Sigmoid colon (tissue), 7 donors: ENCODE results near the gene HBG1. TPM values are rescaled to one million over a fixed set of nuclear protein-coding genes. Genes with fewer than 3 reads are reported as not detected.

Experiments
- DNase-seq: peaks from one replicate; pipeline ENCODE4 v3.0.0-alpha.2; 2019
- H3K27ac ChIP-seq, 4 donors: fragments of 200-600 bp; sonication (generic); one replicate each; pipeline ENCODE4 v1.5.1; 2016 to 2019; ENCODE audit warnings: mild to moderate bottlenecking in 1 of 4
- H3K27me3 ChIP-seq, 3 donors: fragments of 200-600 bp; sonication (generic); one replicate each; pipeline ENCODE4 v1.5.1; 2019; ENCODE audit warnings: mild to moderate bottlenecking in 1 of 3
- H3K36me3 ChIP-seq, 4 donors: fragments of 200-600 bp; sonication (generic); one replicate each; pipeline ENCODE4 v1.5.1; 2016 to 2019
- H3K4me1 ChIP-seq, 4 donors: fragments of 200-600 bp; sonication (generic); one replicate each; pipeline ENCODE4 v1.5.1; 2017 to 2019
- H3K4me3 ChIP-seq, 4 donors: fragments of 200-600 bp; sonication (generic); one replicate each; pipeline ENCODE4 v1.5.1; 2017 to 2019; ENCODE audit warnings: mild to moderate bottlenecking in 2 of 4, moderate library complexity in 1 of 4
- H3K9me3 ChIP-seq, 4 donors: fragments of 200-600 bp in 3 of 4; sonication (generic) in 3 of 4; one replicate each; pipeline versions ENCODE4 v1.5.1 to v1.6.1; 2013 to 2019
- CTCF ChIP-seq, 4 experiments: fragments of 450-650 bp in 3 of 4; fragments of 200-600 bp in 1 of 4; IDR thresholded peaks; one replicate each; pipeline ENCODE4 v1.5.1; 2016 to 2019; ENCODE audit warnings: antibody characterized with exemption in 4 of 4, mild to moderate bottlenecking in 3 of 4, moderate library complexity in 2 of 4
- EP300 ChIP-seq, 4 donors: sonication (generic); formaldehyde crosslinking; IDR thresholded peaks; one replicate each; pipeline ENCODE4 v1.6.1; 2017; ENCODE audit warnings: antibody characterized with exemption in 4 of 4
- POLR2A ChIP-seq, 2 donors: fragments of 450-650 bp; IDR thresholded peaks; one replicate each; pipeline ENCODE4 v1.6.1; 2016; ENCODE audit warnings: antibody characterized with exemption in 2 of 2, mild to moderate bottlenecking in 2 of 2, moderate library complexity in 2 of 2
- POLR2AphosphoS5 ChIP-seq, 4 donors: sonication (generic); formaldehyde crosslinking; IDR thresholded peaks; one replicate each; pipeline ENCODE4 v1.6.1; 2017; ENCODE audit warnings: antibody characterized with exemption in 4 of 4
- WGBS, 2 donors: extraction: QIAGEN DNeasy Blood & Tissue Kit; methylation state at CpG; one replicate each; pipeline ENCODE4 v1.1.7; 2013; 5-methylcytosine and 5-hydroxymethylcytosine counted together
- intact Hi-C: fragments of 100-400 bp; cut with DNase I; formaldehyde crosslinking; loops from one replicate; pipeline ENCODE4 v1.15.1; 2023
- polyA plus RNA-seq, 3 donors: library from polyadenylated mRNA; stranded (reverse); fragments of 200-250 nt; gene quantifications; one replicate each; pipeline ENCODE4 v1.2.3, GENCODE V29; 2013
- total RNA-seq, 4 donors: library from RNA; depleted of rRNA; stranded (reverse); fragments of >200 nt; gene quantifications; one replicate each; pipeline ENCODE4 v1.1.0, GENCODE V29; 2016
- donor health status: healthy with polysubstance abuse.
- donor health status: Bipolar disorder and iron deficiency.
- donor health status: healthy.

Gene HBG1
- total and polyA plus RNA-seq, 7 donors = not detected

- intact Hi-C loops = no loop called here
- WGBS, 2 donors = 62 to 79% methylated on average over 4 of the region's 4 CpGs
- Histone ChIP-seq H3K27me3 (no peaks in the 10 kb centered on the region), H3K36me3 (no peaks in the 10 kb centered on the region), H3K4me1 (no peaks in the 10 kb centered on the region), H3K4me3 (no peak overlapping the region), H3K9me3 (no peaks in the 10 kb centered on the region), H3K27ac (no peak overlapping the region)
- TF ChIP-seq CTCF (IDR thresholded peaks at IDR 0.05) (no peak), EP300 (IDR thresholded peaks at IDR 0.05) (no peak), POLR2A (IDR thresholded peaks at IDR 0.05) (no peak), POLR2AphosphoS5 (IDR thresholded peaks at IDR 0.05) (no peak)
- no peak for DNase-seq
Measured at GRCh38 chr11:5272395-5273017, 22.8 kb upstream of the HBG1 start.

DNA sequence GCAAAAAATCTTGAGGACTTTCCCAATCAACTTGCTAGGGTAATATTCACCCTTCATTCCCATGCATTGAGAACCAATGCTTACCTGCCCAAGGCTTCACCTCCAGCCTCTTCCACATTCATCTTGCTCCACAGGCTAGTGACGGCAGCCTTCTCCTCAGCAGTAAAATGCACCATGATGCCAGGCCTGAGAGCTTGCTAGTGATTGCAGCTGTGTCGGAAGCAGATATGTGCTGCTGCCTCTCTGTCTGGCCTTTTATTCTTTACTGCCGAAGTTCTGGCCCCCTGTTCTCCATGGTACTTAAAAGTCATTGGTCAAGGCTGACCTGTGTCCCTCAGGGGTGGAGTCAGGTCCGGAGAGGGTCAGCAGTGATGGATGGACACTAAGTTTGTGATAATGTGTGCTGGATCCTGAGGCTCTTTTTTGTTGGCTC, 20.1 kb upstream of the HBG1 start, which contains the start of gene HBE1:
TSS of gene HBE1 (minus strand) at position 231 of the 433 bp plus-strand sequence. CDS start at position 176, 55 bp downstream.
- Histone ChIP-seq H3K27me3 (no peaks in the 10 kb centered on the region), H3K4me3 (no peak within 1 kb of the TSS), H3K9me3 (no peaks in the 10 kb centered on the region), H3K4me1 (no peaks in the 10 kb centered on the region), H3K36me3 (no peaks in the 10 kb centered on the region), H3K27ac (no peak within 1 kb of the TSS)
- TF ChIP-seq POLR2A (IDR thresholded peaks at IDR 0.05) (no peak), CTCF (IDR thresholded peaks at IDR 0.05) (no peak), EP300 (IDR thresholded peaks at IDR 0.05) (no peak), POLR2AphosphoS5 (IDR thresholded peaks at IDR 0.05) (no peak)
- no peak for DNase-seq
- 68 to 82% methylated on average over 4 of the region's 4 CpGs for WGBS, 2 donors
- intact Hi-C loops = no loop called here

DNA sequence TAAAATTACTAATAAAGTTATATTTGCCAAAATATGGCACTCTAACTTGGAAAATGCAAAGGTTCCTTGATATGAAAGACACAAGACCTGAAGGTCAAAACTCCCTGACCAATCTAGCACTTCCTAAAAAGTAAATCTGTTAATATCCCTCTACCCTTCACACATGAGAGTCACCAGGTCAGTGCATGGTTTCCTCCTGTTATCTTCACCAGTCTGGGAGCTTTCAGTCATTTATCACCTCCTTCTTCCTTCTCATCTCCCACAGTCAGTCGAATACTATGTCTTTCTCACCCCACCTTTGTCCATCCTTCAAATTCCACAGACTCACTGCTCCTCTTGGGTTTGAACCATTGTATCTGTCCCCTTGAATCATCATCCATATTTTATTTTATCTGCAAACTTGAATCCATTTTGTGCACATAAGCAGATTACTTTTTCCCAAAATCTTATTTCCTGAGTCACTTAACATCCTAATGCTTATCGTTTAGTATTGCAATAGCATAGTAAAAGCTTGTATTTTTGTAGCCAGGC, 17.4 kb upstream of the HBG1 start:
- H3K4me3 ChIP-seq = no peak overlapping the region

GRCh38 chr11:5266609-5267008, 17.0 kb upstream of the HBG1 start:
- intact Hi-C loops = no loop called here
- no peak for TF ChIP-seq POLR2A (IDR thresholded peaks at IDR 0.05)
- TF ChIP-seq POLR2AphosphoS5 (IDR thresholded peaks at IDR 0.05) = no peak
- no peak for TF ChIP-seq EP300 (IDR thresholded peaks at IDR 0.05)
- no peak for TF ChIP-seq CTCF (IDR thresholded peaks at IDR 0.05)
- no peak overlapping the region for H3K27ac ChIP-seq
- no peaks in the 10 kb centered on the region for H3K9me3 ChIP-seq
- no peak overlapping the region for H3K4me3 ChIP-seq
- H3K27me3 ChIP-seq = no peaks in the 10 kb centered on the region
- H3K4me1 ChIP-seq = no peaks in the 10 kb centered on the region
- H3K36me3 ChIP-seq = no peaks in the 10 kb centered on the region
- DNase-seq = no peak

More for the DNA sequence above, 17.4 kb upstream of the HBG1 start:
- H3K9me3 ChIP-seq = no peaks in the 10 kb centered on the region
- WGBS, 2 donors = 79 to 83% methylated on average over 2 of the region's 2 CpGs
- intact Hi-C loops = no loop called here
- no peak overlapping the region for H3K27ac ChIP-seq
- no peaks in the 10 kb centered on the region for H3K36me3 ChIP-seq
- TF ChIP-seq EP300 (IDR thresholded peaks at IDR 0.05) = no peak
- TF ChIP-seq POLR2AphosphoS5 (IDR thresholded peaks at IDR 0.05) = no peak
- no peak for TF ChIP-seq POLR2A (IDR thresholded peaks at IDR 0.05)
- TF ChIP-seq CTCF (IDR thresholded peaks at IDR 0.05) = no peak
- H3K4me1 ChIP-seq = no peaks in the 10 kb centered on the region
- no peak for DNase-seq
- no peaks in the 10 kb centered on the region for H3K27me3 ChIP-seq
